Stimulated activated CD8-positive, alpha-beta memory T cell treated with anti-CD3 and anti-CD28 coated beads, Interleukin-15, amount 100 ng/mL, for 1 hour (primary cell): Measurements from ENCODE around the gene CDKN2AIPNL.
A peak's percentile ranks its signal among the peaks of the same experiment; 100 is the strongest.
"Not testable (repeated sequence)": the region's sequence is repeated elsewhere in the genome, so short reads cannot be mapped to it uniquely, and the experiment has no call there.

Source experiments
- DNase-seq: peaks from one replicate; pipeline ENCODE4 v3.0.0-alpha.2; 2020; ENCODE audit warnings: low read depth

Gene CDKN2AIPNL

GRCh38 chr5:134398609-134399155, 13.0 kb downstream of the CDKN2AIPNL start:
- no peak for DNase-seq

- no peak for DNase-seq
Observed at GRCh38 chr5:134397196-134397595, 14.5 kb downstream of the CDKN2AIPNL start.

- DNase-seq, result no peak
Observed at GRCh38 chr5:134396274-134396673, 15.4 kb downstream of the CDKN2AIPNL start.

- no peak for DNase-seq
Observed at GRCh38 chr5:134394932-134395331, 16.7 kb downstream of the CDKN2AIPNL start.

GRCh38 chr5:134392301-134392700, 19.4 kb downstream of the CDKN2AIPNL start:
- no peak for DNase-seq

GRCh38 chr5:134387443-134387842, 24.2 kb downstream of the CDKN2AIPNL start:
- no peak for DNase-seq

GRCh38 chr5:134383980-134384697, 27.5 kb downstream of the CDKN2AIPNL start:
- no peak for DNase-seq

GRCh38 chr5:134382204-134382603, 29.5 kb downstream of the CDKN2AIPNL start:
- DNase-seq, result not testable (repeated sequence)

- DNase-seq, result no peak
Observed at GRCh38 chr5:134380346-134380745, 31.3 kb downstream of the CDKN2AIPNL start.

- no peak for DNase-seq
Observed at GRCh38 chr5:134374232-134374631, 37.4 kb downstream of the CDKN2AIPNL start.

- DNase-seq, result not testable (repeated sequence)
Observed at GRCh38 chr5:134373633-134374032, 38.0 kb downstream of the CDKN2AIPNL start.

- no peak for DNase-seq
Observed at GRCh38 chr5:134371834-134372340, 39.8 kb downstream of the CDKN2AIPNL start.

- DNase-seq, result peak; percentile 94
Observed at GRCh38 chr5:134370871-134371833, 40.5 kb downstream of the CDKN2AIPNL start, which contains the start of gene UBE2B. UBE2B (plus strand) TSS chr5:134371569; CDS start chr5:134371596, 27 bp downstream.

- DNase-seq, result no peak
Observed at GRCh38 chr5:134370311-134370870, 41.3 kb downstream of the CDKN2AIPNL start.

- no peak for DNase-seq
Observed at GRCh38 chr5:134365604-134366003, 46.1 kb downstream of the CDKN2AIPNL start.

GRCh38 chr5:134355681-134356080, 56.0 kb downstream of the CDKN2AIPNL start:
- no peak for DNase-seq
